Adrenal gland (tissue), 12 donors: ENCODE measurements around the gene MADD. TPM values are rescaled to one million over a fixed set of nuclear protein-coding genes. Genes with fewer than 3 reads are reported as not detected.
A peak's percentile ranks its signal among the peaks of the same experiment; 100 is the strongest.

Experiments used
- DNase-seq, 7 donors: peaks; one replicate each; pipeline ENCODE4 v3.0.0-alpha.2; 2019 to 2020
- H3K27ac ChIP-seq, 5 donors: fragments of 200-600 bp; sonication (generic) in 4 of 5; 1 replicate in 3 of 5; 2 replicates in 2 of 5; pipeline versions ENCODE4 v1.5.1 to v1.8.0; 2016 to 2020; ENCODE audit warnings: mild to moderate bottlenecking in 1 of 5
- H3K27me3 ChIP-seq: fragments of 200-600 bp; 2 replicates; pipeline ENCODE4 v1.8.0; 2021
- H3K36me3 ChIP-seq, 2 donors: fragments of 200-600 bp; replicated peaks in 1 of 2; 1 replicate in 1 of 2; 2 replicates in 1 of 2; pipeline versions ENCODE4 v1.5.1 to v1.8.0; 2018 to 2022
- H3K4me1 ChIP-seq, 2 donors: fragments of 200-600 bp; replicated peaks in 1 of 2; 1 replicate in 1 of 2; 2 replicates in 1 of 2; pipeline versions ENCODE4 v1.5.1 to v1.8.0; 2018 to 2021
- H3K4me3 ChIP-seq, 4 donors: fragments of 200-600 bp; sonication (generic) in 3 of 4; one replicate each; pipeline ENCODE4 v1.5.1; 2016 to 2018
- H3K9me3 ChIP-seq, 3 donors: fragments of 200-600 bp; sonication (generic) in 1 of 3; replicated peaks in 1 of 3; 1 replicate in 2 of 3; 2 replicates in 1 of 3; pipeline versions ENCODE4 v1.5.1 to v1.8.0; 2016 to 2021
- POLR2A ChIP-seq, 2 donors: fragments of 450-650 bp; IDR thresholded peaks; one replicate each; pipeline ENCODE4 v1.6.1; 2017; ENCODE audit warnings: antibody characterized with exemption in 2 of 2, mild to moderate bottlenecking in 2 of 2, moderate library complexity in 1 of 2
- whole genome bisulfite sequencing, 4 donors: extraction: QIAGEN DNeasy Blood & Tissue Kit in 2 of 4; methylation state at CpG; one replicate each; pipeline versions ENCODE4 v1.1.5 to v1.1.7; 2013 to 2017; 5-methylcytosine and 5-hydroxymethylcytosine counted together
- intact Hi-C, 2 donors: fragments of 100-400 bp; cut with DNase I; formaldehyde crosslinking; loops; one replicate each; pipeline versions ENCODE4 v1.14.1 to v1.15.0; 2022 to 2023
- polyA plus RNA-seq, 3 donors: library from polyadenylated mRNA; stranded (reverse); fragments of 200-250 nt in 2 of 3; fragments of 350-450 nt in 1 of 3; fragmentation: Illumina TruSeq in 1 of 3; extraction: RNeasy Lipid Tissue Mini Kit (QIAGEN cat#74804) in 1 of 3; gene quantifications; one replicate each; pipeline ENCODE4 v1.2.3, GENCODE V29; 2013 to 2014
- total RNA-seq, 9 donors: library from RNA; depleted of rRNA in 4 of 9; stranded (reverse); fragments of >200 nt in 4 of 9; fragments of 120-200 nt in 1 of 9; fragmentation: NEBNext Ultra II Directional in 1 of 9; extraction: Animal tissue kit (Norgen Biotek cat#: 25700) in 1 of 9; gene quantifications; one replicate each; pipeline versions ENCODE4 v1.1.0 to v1.2.4, GENCODE V29; 2013 to 2023
- TF ChIP-seq, protein P1 (sequence below), 6 experiments: fragments of 450-650 bp in 4 of 6; fragments of 200-600 bp in 2 of 6; sonication (generic) in 1 of 6; IDR thresholded peaks; 1 replicate in 5 of 6; 2 replicates in 1 of 6; pipeline versions ENCODE4 v1.5.1 to v1.8.0; 2016 to 2021; ENCODE audit warnings: antibody characterized with exemption in 6 of 6, mild to moderate bottlenecking in 2 of 6, moderate library complexity in 1 of 6
- donor health status: healthy with polysubstance abuse.
- donor health status: Bipolar disorder and iron deficiency.
- donor health status: DM: yes; HTN: yes; CAD: no.
- donor health status: DM: no; HTN: no; CAD: no.
- donor health status: DM: no; HTN: no; CAD: no.
- donor health status: DM: yes; HTN: yes; CAD: no.

The MADD gene
- total and polyA plus RNA-seq, 12 donors, result 33.4 to 83.0 (median 49.2) TPM

DNA sequence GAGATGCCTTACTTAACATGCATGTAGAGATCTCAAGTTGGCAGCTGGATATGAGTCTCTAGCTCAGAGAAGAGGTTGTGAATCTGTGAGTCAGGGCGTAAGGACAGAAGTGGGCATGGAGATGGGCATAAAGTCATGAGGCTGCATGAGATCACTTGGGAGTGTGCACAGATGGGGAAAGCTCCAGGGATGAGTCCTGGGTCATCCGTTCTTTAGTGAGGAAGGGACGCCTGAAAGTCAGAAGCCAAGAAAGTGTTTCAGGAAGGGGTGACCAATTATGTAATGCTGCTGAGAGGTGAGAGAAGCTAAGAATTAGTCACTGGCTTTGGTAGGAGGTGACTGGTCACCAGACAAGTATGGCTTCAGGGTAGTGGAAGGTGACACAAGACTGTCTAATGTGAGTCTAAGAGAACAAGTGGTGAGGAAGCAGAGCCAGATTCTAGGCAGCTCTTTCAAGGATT is 28.1 kb upstream of the MADD start:
- TF ChIP-seq, protein P1, sequence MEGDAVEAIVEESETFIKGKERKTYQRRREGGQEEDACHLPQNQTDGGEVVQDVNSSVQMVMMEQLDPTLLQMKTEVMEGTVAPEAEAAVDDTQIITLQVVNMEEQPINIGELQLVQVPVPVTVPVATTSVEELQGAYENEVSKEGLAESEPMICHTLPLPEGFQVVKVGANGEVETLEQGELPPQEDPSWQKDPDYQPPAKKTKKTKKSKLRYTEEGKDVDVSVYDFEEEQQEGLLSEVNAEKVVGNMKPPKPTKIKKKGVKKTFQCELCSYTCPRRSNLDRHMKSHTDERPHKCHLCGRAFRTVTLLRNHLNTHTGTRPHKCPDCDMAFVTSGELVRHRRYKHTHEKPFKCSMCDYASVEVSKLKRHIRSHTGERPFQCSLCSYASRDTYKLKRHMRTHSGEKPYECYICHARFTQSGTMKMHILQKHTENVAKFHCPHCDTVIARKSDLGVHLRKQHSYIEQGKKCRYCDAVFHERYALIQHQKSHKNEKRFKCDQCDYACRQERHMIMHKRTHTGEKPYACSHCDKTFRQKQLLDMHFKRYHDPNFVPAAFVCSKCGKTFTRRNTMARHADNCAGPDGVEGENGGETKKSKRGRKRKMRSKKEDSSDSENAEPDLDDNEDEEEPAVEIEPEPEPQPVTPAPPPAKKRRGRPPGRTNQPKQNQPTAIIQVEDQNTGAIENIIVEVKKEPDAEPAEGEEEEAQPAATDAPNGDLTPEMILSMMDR (IDR thresholded peaks at IDR 0.05), result no peak
- no peak for TF ChIP-seq POLR2A (IDR thresholded peaks at IDR 0.05)
- Histone ChIP-seq H3K4me3 (no peak overlapping the region), H3K9me3 (no peaks in the 10 kb centered on the region), H3K27ac (peak overlapping the region in 1 of 5 donors; percentile 54), H3K36me3 (peaks cover 0 to 82% of the 10 kb centered on the region in 2 donors), H3K27me3 (no peaks in the 10 kb centered on the region), H3K4me1 (peaks cover under 1 to 8% of the 10 kb centered on the region in 2 donors)
- intact Hi-C loops, result no loop called here
- 83 to 91% (median 86%) methylated on average over 3 of the region's 3 CpGs for WGBS, 4 donors
- no peak for DNase-seq

DNA sequence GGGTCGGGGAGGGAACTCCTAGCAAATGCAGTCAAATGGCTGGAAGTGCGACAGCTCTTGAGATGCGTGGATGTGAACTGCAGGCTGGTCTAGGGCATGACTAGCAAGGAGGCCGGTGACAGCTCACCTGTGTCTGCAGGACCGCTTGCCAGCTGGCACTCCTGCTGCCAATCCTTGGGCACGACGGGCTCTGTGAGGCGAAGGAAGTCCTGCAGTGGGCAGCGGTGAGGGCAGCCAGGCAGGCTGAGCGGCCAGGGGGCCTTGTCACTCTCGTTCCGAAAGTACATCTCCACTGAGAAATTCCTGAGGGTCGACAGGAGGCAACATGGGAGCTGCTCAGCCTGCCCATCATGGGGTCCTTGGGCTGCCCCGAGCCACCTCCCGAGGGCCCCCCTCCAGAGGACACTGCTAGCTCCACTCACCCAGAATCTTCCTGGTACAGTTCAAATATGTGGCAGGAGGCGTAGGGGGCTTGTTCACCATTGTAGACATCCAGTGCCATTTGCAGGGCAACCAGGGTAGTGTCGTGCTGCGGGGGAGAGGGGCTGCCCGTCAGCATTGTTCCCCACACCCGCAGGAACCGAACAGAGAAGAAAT is 27.2 kb upstream of the MADD start:
- Histone ChIP-seq H3K27ac (no peak overlapping the region), H3K9me3 (no peaks in the 10 kb centered on the region), H3K27me3 (no peaks in the 10 kb centered on the region), H3K36me3 (peaks cover 0 to 84% of the 10 kb centered on the region in 2 donors), H3K4me3 (no peak overlapping the region), H3K4me1 (peaks cover 9 to 16% of the 10 kb centered on the region in 2 donors)
- intact Hi-C loops, result no loop called here
- WGBS, 4 donors, result 85 to 94% (median 89%) methylated on average over 17 to 21 of the region's 21 CpGs
- TF ChIP-seq, protein P1 (IDR thresholded peaks at IDR 0.05), result no peak
- TF ChIP-seq POLR2A (IDR thresholded peaks at IDR 0.05), result no peak
- DNase-seq, result no peak

DNA sequence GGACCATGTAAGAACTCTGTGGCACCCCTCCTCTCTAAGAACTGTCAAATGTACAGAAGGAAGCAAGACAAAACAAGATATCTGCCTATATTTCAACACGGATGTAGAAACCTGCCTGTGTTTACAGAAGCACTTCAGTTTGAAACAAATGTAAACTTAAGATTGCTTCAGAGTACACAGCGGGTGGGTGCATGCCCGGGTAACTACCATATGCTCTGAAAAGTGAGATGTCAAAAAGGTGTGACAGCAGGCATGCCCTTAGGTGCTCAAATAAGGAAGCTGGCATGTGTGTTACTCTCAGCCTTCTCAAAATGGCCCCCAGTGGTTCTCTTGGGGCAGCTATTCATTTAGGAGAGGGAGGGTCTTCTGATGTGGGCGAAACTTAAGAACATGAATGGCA is 26.5 kb upstream of the MADD start:
- no peak for DNase-seq
- Histone ChIP-seq H3K27me3 (no peaks in the 10 kb centered on the region), H3K4me3 (no peak overlapping the region), H3K27ac (no peak overlapping the region), H3K36me3 (peaks cover 0 to 83% of the 10 kb centered on the region in 2 donors), H3K9me3 (no peaks in the 10 kb centered on the region), H3K4me1 (peaks cover 13 to 21% of the 10 kb centered on the region in 2 donors)
- WGBS, 4 donors, result 83 to 90% (median 88%) methylated on average over 4 of the region's 4 CpGs
- intact Hi-C loops, result no loop called here
- no peak for TF ChIP-seq POLR2A (IDR thresholded peaks at IDR 0.05)
- TF ChIP-seq, protein P1 (IDR thresholded peaks at IDR 0.05), result no peak

DNA sequence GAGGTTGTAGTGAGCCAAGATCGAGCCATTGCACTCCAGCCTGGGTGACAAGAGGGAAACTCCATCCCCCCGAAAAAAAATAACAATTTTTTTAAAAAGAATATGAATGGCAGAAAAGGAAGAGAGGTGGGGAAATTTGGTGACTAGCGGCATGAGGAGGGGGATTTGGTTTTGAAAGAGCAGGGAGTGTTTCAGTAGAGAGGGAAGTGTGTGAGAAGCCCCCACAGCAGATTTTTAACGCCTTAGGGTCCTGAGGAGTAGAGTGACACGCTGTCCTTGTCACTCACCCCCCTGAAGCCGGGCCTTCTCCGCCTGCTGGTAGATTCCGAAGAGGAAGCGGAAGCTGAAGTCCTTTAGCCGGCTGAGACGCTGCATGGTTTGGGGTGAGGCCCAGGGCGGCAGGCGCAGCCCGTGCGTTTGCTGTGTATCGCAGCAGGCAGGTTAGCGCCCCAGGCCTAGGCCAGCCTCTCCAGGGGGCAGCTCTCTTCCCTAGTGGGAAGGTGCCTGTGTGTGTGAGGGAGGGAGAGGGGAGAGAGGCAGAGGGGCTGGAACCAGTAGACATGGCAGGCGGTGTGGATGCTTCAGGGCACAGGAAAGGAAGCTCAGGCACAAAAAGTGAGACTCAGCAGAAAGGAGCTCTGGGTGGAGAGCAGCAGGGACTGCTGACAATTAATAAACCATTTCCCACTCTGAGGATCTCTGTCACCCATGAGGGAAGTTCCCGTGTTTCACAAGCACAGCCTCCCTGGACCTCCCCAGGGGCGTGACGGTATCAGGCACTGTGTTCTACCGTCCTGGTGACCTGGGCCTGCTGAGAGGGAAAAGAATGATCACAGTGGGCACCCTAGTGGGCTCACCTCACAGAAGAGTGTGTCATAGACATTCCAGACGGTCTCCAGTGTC is 25.2 kb upstream of the MADD start:
- intact Hi-C loops, result no loop called here
- TF ChIP-seq, protein P1 (IDR thresholded peaks at IDR 0.05), result no peak
- TF ChIP-seq POLR2A (IDR thresholded peaks at IDR 0.05), result peak in 1 of 2 donors; percentile 9
- WGBS, 4 donors, result 69 to 90% (median 84%) methylated on average over 18 to 23 of the region's 23 CpGs
- no peak overlapping the region for H3K4me3 ChIP-seq
- no peaks in the 10 kb centered on the region for H3K27me3 ChIP-seq
- H3K9me3 ChIP-seq, result no peaks in the 10 kb centered on the region
- H3K4me1 ChIP-seq, result peaks cover 18 to 23% of the 10 kb centered on the region in 2 donors
- DNase-seq, result peak in 5 of 7 donors; percentile 28 to 70 (median 48)
- peaks cover 0 to 71% of the 10 kb centered on the region in 2 donors for H3K36me3 ChIP-seq
- H3K27ac ChIP-seq, result peak overlapping the region in 2 of 5 donors; percentile 54 to 76
